SH-SY5Y (cell line): ENCODE data around the gene NPEPL1.

ENCODE experiments used
- GATA2 ChIP-seq: IDR thresholded peaks from 2 replicates; pipeline ENCODE4 v1.6.1; 2011; ENCODE audit warnings: mild to moderate bottlenecking, low read depth, low read length
- GATA3 ChIP-seq: IDR thresholded peaks from 2 replicates; pipeline ENCODE4 v1.6.1; 2011; ENCODE audit warnings: low read depth, mild to moderate bottlenecking, low read length, moderate library complexity

GRCh38 chr20:58698741-58699622 lies 6.4 kb downstream of the NPEPL1 start:
- TF ChIP-seq GATA2 (no peak), GATA3 (no peak)
